ENCODE data around the gene BICD1.

GRCh38 chr12:32400114-32400672 lies 293.5 kb downstream of the BICD1 start:
- no peak for TF ChIP-seq TAF1 (conservative IDR thresholded peaks at IDR 0.05)
- no peak for TF ChIP-seq CTCF (IDR thresholded peaks at IDR 0.05; ENCODE audit: low read depth, low read length, missing input control)
- no peak for TF ChIP-seq MAX (IDR thresholded peaks at IDR 0.05)
- no peak for TF ChIP-seq JUND (IDR thresholded peaks at IDR 0.05)
- no peak for TF ChIP-seq FOXA1 (IDR thresholded peaks at IDR 0.05)
- no peak for TF ChIP-seq EGR1 (IDR thresholded peaks at IDR 0.05; ENCODE audit: low read depth in 2 of 2)
- no peak for TF ChIP-seq YY1 (IDR thresholded peaks at IDR 0.05)
- TF ChIP-seq SP1 (IDR thresholded peaks at IDR 0.05): no peak
- no peak for TF ChIP-seq REST (IDR thresholded peaks at IDR 0.05)
